GM19328 (cell line): Measurements from ENCODE around the gene CRY2.

ENCODE experiments used
- ATAC-seq: cut with Tn5 transposase; IDR thresholded peaks from one replicate; pipeline ENCODE4 v1.9.1; 2021; ENCODE audit warnings: mild to moderate bottlenecking, moderate library complexity; ENCODE audit not compliant: unreplicated experiment

The CRY2 gene

GRCh38 chr11:45847911-45848316 is 639 bp downstream of the CRY2 start:
- peak; percentile 6 for ATAC-seq

- no peak for ATAC-seq
Observed at GRCh38 chr11:45848654-45849081, 1.4 kb downstream of the CRY2 start.

- ATAC-seq: no peak
Observed at GRCh38 chr11:45850446-45850845, 3.2 kb downstream of the CRY2 start.

GRCh38 chr11:45851228-45851627 is 4.0 kb downstream of the CRY2 start:
- no peak for ATAC-seq

GRCh38 chr11:45852018-45852711 is 4.9 kb downstream of the CRY2 start:
- no peak for ATAC-seq

- peak; percentile 44 for ATAC-seq
Observed at GRCh38 chr11:45852712-45853101, 5.4 kb downstream of the CRY2 start.

GRCh38 chr11:45853332-45854219 is 6.3 kb downstream of the CRY2 start:
- ATAC-seq: no peak

- ATAC-seq: no peak
Observed at GRCh38 chr11:45855308-45855707, 8.0 kb downstream of the CRY2 start.

GRCh38 chr11:45856044-45856468 is 8.8 kb downstream of the CRY2 start:
- no peak for ATAC-seq

GRCh38 chr11:45857961-45858474 is 10.7 kb downstream of the CRY2 start:
- ATAC-seq: no peak

- no peak for ATAC-seq
Observed at GRCh38 chr11:45858751-45859398, 11.6 kb downstream of the CRY2 start.

GRCh38 chr11:45859661-45860140 is 12.4 kb downstream of the CRY2 start:
- no peak for ATAC-seq

- ATAC-seq: no peak
Observed at GRCh38 chr11:45860348-45860747, 13.1 kb downstream of the CRY2 start.

- ATAC-seq: no peak
Observed at GRCh38 chr11:45860764-45861510, 13.7 kb downstream of the CRY2 start.

GRCh38 chr11:45864041-45864440 is 16.8 kb downstream of the CRY2 start:
- no peak for ATAC-seq

- no peak for ATAC-seq
Observed at GRCh38 chr11:45869551-45869950, 22.3 kb downstream of the CRY2 start.

- ATAC-seq: no peak
Observed at GRCh38 chr11:45870706-45871105, 23.4 kb downstream of the CRY2 start.

GRCh38 chr11:45871638-45872037 is 24.4 kb downstream of the CRY2 start:
- no peak for ATAC-seq

GRCh38 chr11:45872651-45873356 is 25.5 kb downstream of the CRY2 start:
- no peak for ATAC-seq

- ATAC-seq: no peak
Observed at GRCh38 chr11:45876401-45876800, 29.1 kb downstream of the CRY2 start.
